Dermis blood vessel endothelial cell (primary cell): ENCODE data around the gene LMBR1L. TPM values are rescaled to one million over a fixed set of nuclear protein-coding genes. Genes with fewer than 3 reads are reported as not detected.

ENCODE experiments used
- DNase-seq: peaks from one replicate; pipeline ENCODE4 v3.0.0; 2010
- total RNA-seq: library from RNA; depleted of rRNA; stranded (reverse); fragments of >200 nt; gene quantifications from 2 replicates; pipeline ENCODE4 v1.2.3, GENCODE V29; 2014

Gene LMBR1L
- total RNA-seq, 1 donor from 2014 or later: 122 TPM

GRCh38 chr12:49051373-49051764, 59.3 kb downstream of the LMBR1L start:
- no peak for DNase-seq

GRCh38 chr12:49050507-49051372, 59.9 kb downstream of the LMBR1L start:
- DNase-seq: no peak

GRCh38 chr12:49049566-49050224, 61.0 kb downstream of the LMBR1L start:
- peak; percentile 77 for DNase-seq

- DNase-seq: no peak
Measured at GRCh38 chr12:49048953-49049352, 61.7 kb downstream of the LMBR1L start.

Other genes starting within 250 kb of the LMBR1L start
- 3.4 and 10.9 TPM in 2 replicates for gene RND1, start 245.0 kb downstream of the LMBR1L start, total RNA-seq
- gene FKBP11, start 185.4 kb downstream of the LMBR1L start, total RNA-seq: 11.6 and 16.4 TPM in 2 replicates
- 46.1 and 61.5 TPM in 2 replicates for gene ARF3, start 153.4 kb downstream of the LMBR1L start, total RNA-seq
- 0.05 TPM in 1 of 2 replicates, not detected in the other for gene WNT10B, start 139.1 kb downstream of the LMBR1L start, total RNA-seq
- not detected in 2 replicates for gene WNT1, start 132.5 kb downstream of the LMBR1L start, total RNA-seq
- under 0.01 and 0.19 TPM in 2 replicates for gene DDN, start 111.5 kb downstream of the LMBR1L start, total RNA-seq
- gene PRKAG1, start 92.1 kb downstream of the LMBR1L start, total RNA-seq: 40.3 and 48.2 TPM in 2 replicates
- gene KMT2D, start 50.1 kb downstream of the LMBR1L start, total RNA-seq: 41.2 and 99.0 TPM in 2 replicates
- gene RHEBL1, start 40.9 kb downstream of the LMBR1L start, total RNA-seq: 1.2 and 2.0 TPM in 2 replicates
- 1.2 and 3.7 TPM in 2 replicates for gene DHH, start 16.0 kb downstream of the LMBR1L start, total RNA-seq
- 1,075 and 1,939 TPM in 2 replicates for gene TUBA1B, start 20.5 kb upstream of the LMBR1L start, total RNA-seq
- gene TUBA1A, start 78.2 kb upstream of the LMBR1L start, total RNA-seq: 642 and 821 TPM in 2 replicates
- gene TUBA1C, start 154.2 kb upstream of the LMBR1L start, total RNA-seq: 221 and 355 TPM in 2 replicates
- gene PRPH, start 184.3 kb upstream of the LMBR1L start, total RNA-seq: not detected in 2 replicates
- 4.3 and 14.6 TPM in 2 replicates for gene TROAP, start 212.4 kb upstream of the LMBR1L start, total RNA-seq
- gene C1QL4, start 226.3 kb upstream of the LMBR1L start, total RNA-seq: under 0.01 TPM in 1 of 2 replicates, not detected in the other
- 0.85 and 1.1 TPM in 2 replicates for gene DNAJC22, start 236.0 kb upstream of the LMBR1L start, total RNA-seq